Uterus (tissue), 4 donors: Measurements from ENCODE around the gene THBS3. TPM values are rescaled to one million over a fixed set of nuclear protein-coding genes. Genes with fewer than 3 reads are reported as not detected.
"Not testable (repeated sequence)": the region's sequence is repeated elsewhere in the genome, so short reads cannot be mapped to it uniquely, and the experiment has no call there.

Experiments used
- DNase-seq, 2 donors: peaks; one replicate each; pipeline ENCODE4 v3.0.0-alpha.2; 2019 to 2020
- H3K27ac ChIP-seq, 2 donors: fragments of 200-600 bp; sonication (generic); 1 replicate in 1 of 2; 2 replicates in 1 of 2; pipeline ENCODE4 v1.5.1; 2016 to 2018
- H3K27me3 ChIP-seq, 2 donors: fragments of 200-600 bp; sonication (generic); one replicate each; pipeline ENCODE4 v1.5.1; 2018 to 2019; ENCODE audit warnings: control low read depth in 1 of 2
- H3K36me3 ChIP-seq, 2 donors: fragments of 200-600 bp; sonication (generic); one replicate each; pipeline ENCODE4 v1.5.1; 2019; ENCODE audit warnings: control low read depth in 1 of 2
- H3K4me1 ChIP-seq, 2 donors: fragments of 200-600 bp; sonication (generic); one replicate each; pipeline ENCODE4 v1.5.1; 2018 to 2019; ENCODE audit warnings: control low read depth in 1 of 2
- H3K4me3 ChIP-seq, 2 donors: fragments of 200-600 bp; sonication (generic); 1 replicate in 1 of 2; 2 replicates in 1 of 2; pipeline ENCODE4 v1.5.1; 2018 to 2019; ENCODE audit warnings: mild to moderate bottlenecking in 1 of 2
- H3K9me3 ChIP-seq, 2 donors: fragments of 200-600 bp; sonication (generic); one replicate each; pipeline ENCODE4 v1.5.1; 2019; ENCODE audit warnings: control low read depth in 1 of 2
- POLR2A ChIP-seq, 2 donors: fragments of 450-650 bp; IDR thresholded peaks; one replicate each; pipeline ENCODE4 v1.6.1; 2016; ENCODE audit warnings: antibody characterized with exemption in 2 of 2, mild to moderate bottlenecking in 1 of 2, moderate library complexity in 1 of 2
- intact Hi-C: fragments of 100-400 bp; cut with DNase I; formaldehyde crosslinking; loops from one replicate; pipeline ENCODE4 v1.15.1; 2023; ENCODE audit warnings: low total_unique reads
- total RNA-seq, 4 donors: library from RNA; depleted of rRNA in 3 of 4; stranded (reverse); fragments of >200 nt in 3 of 4; gene quantifications; one replicate each; pipeline versions ENCODE4 v1.1.0 to v1.2.4, GENCODE V29; 2014 to 2023
- TF ChIP-seq, protein P1 (sequence below), 4 experiments: fragments of 200-600 bp in 2 of 4; fragments of 450-650 bp in 2 of 4; sonication (generic) in 2 of 4; IDR thresholded peaks; one replicate each; pipeline ENCODE4 v1.5.1; 2016 to 2019; ENCODE audit warnings: antibody characterized with exemption in 4 of 4, mild to moderate bottlenecking in 2 of 4, moderate library complexity in 1 of 4
- donor health status: DM: yes; HTN: yes; CAD: no.

THBS3 gene
- total RNA-seq, 4 donors from 2014 or later, result 11.8 to 101 (median 38.3) TPM

DNA sequence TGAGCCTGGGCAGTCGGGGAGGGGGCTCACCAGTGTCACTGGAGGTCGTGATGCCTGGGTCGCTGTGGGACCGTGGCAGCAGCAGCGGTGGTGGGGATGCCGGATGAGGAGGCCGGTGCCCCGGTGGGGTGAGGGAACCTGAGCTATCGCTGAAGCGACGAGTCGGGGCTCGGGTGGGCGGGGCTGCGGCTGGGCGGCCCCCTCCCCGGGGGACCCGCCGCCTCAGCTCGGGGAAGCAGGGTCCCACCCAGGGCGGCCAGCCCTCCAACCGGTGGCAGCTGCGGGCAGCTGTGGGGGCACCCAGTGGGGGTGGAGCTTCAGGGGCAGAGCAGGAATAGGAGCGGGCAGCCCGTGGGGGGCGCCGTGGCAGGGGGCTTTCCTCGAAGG is 42.5 kb upstream of the THBS3 start:
- Histone ChIP-seq H3K27ac (peak overlapping the region; percentile 5 to 26), H3K27me3 (no peaks in the 10 kb centered on the region), H3K36me3 (no peaks in the 10 kb centered on the region), H3K4me1 (peaks cover 0 to 12% of the 10 kb centered on the region in 2 donors), H3K9me3 (no peaks in the 10 kb centered on the region), H3K4me3 (no peak overlapping the region)
- DNase-seq, result no peak
- intact Hi-C loops, result no loop called here
- TF ChIP-seq, protein P1, sequence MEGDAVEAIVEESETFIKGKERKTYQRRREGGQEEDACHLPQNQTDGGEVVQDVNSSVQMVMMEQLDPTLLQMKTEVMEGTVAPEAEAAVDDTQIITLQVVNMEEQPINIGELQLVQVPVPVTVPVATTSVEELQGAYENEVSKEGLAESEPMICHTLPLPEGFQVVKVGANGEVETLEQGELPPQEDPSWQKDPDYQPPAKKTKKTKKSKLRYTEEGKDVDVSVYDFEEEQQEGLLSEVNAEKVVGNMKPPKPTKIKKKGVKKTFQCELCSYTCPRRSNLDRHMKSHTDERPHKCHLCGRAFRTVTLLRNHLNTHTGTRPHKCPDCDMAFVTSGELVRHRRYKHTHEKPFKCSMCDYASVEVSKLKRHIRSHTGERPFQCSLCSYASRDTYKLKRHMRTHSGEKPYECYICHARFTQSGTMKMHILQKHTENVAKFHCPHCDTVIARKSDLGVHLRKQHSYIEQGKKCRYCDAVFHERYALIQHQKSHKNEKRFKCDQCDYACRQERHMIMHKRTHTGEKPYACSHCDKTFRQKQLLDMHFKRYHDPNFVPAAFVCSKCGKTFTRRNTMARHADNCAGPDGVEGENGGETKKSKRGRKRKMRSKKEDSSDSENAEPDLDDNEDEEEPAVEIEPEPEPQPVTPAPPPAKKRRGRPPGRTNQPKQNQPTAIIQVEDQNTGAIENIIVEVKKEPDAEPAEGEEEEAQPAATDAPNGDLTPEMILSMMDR (IDR thresholded peaks at IDR 0.05), result no peak
- no peak for TF ChIP-seq POLR2A (IDR thresholded peaks at IDR 0.05)

DNA sequence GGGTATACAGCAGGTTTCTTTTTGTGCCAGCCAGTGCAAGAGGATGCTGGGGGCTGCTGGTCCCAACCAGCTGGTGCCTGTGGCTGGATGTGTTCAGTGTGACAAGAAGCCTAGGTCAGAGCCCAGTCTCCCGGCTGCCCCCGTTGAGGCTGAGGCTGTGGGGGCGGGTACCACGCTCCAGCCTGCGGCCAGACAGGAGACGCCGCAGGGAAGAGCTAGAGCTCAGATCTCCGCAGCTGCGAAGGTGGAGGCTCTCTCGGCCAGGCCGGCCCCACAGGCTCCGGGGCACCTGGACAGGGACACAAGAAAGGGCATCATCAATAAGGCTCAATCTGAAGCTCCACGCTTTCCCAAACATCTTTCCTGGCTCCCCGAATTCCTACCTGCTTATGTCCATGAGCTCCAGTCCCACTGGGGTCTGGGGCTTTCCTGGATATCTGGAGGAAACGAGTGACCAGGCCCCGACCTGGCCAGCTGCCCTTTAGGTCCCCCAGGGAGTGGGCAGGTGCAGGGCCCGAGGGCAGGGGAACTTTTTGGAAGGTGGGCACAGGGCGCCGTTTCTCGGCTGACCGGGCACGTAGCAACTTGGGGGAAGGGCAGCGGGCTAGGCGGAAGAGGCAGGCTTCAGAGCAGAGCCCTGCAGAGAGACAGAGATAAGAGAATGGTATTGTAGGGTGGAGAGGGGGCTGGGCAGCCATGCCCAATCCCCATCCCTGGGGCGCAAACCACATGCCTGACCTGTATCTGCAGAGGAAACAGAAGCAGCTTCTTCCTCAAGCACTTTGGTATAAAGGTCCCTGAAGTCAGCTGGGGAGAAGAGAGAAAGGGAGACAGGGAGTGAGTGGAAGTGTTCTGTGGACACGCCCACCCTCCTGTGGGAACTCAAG is 40.2 kb upstream of the THBS3 start:
- Histone ChIP-seq H3K4me3 (no peak overlapping the region), H3K36me3 (no peaks in the 10 kb centered on the region), H3K27me3 (peaks cover 0 to 3% of the 10 kb centered on the region in 2 donors), H3K4me1 (peaks cover 0 to 6% of the 10 kb centered on the region in 2 donors), H3K9me3 (no peaks in the 10 kb centered on the region), H3K27ac (no peak overlapping the region)
- intact Hi-C loops, result no loop called here
- no peak for DNase-seq
- TF ChIP-seq POLR2A (IDR thresholded peaks at IDR 0.05), result no peak
- TF ChIP-seq, protein P1 (IDR thresholded peaks at IDR 0.05), result no peak

GRCh38 chr1:155246796-155247195 is 39.1 kb upstream of the THBS3 start:
- H3K9me3 ChIP-seq, H3K27ac ChIP-seq, H3K36me3 ChIP-seq, intact Hi-C loops, DNase-seq, H3K27me3 ChIP-seq, H3K4me1 ChIP-seq, H3K4me3 ChIP-seq: not testable (repeated sequence)

DNA sequence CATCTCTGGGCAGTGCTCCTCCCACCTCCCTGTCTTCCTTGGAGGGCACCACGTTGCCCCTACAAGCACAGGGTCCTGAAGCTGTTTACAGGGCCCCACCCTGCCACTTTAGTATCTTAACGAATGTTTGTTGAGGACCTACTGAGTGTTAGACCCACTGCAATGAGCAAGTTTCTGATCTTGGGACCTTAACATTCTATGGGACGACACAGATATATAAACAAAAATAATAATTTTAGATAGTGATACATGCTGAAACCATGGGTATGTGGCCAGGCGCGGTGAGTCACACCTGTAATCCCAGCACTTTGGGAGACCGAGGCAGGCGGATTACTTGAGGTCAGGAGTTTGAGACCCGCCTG is 37.4 kb upstream of the THBS3 start:
- TF ChIP-seq, protein P1 (IDR thresholded peaks at IDR 0.05), result no peak
- no peak for TF ChIP-seq POLR2A (IDR thresholded peaks at IDR 0.05)
- Histone ChIP-seq H3K27me3 (peaks cover 0 to 3% of the 10 kb centered on the region in 2 donors), H3K36me3 (no peaks in the 10 kb centered on the region), H3K4me1 (peaks cover 0 to 4% of the 10 kb centered on the region in 2 donors), H3K4me3 (peak overlapping the region; percentile 47 to 51), H3K27ac (peak overlapping the region; percentile 93 to 94), H3K9me3 (no peaks in the 10 kb centered on the region)
- DNase-seq, result no peak
- intact Hi-C loops, result no loop called here

GRCh38 chr1:155244368-155245162 is 36.9 kb upstream of the THBS3 start:
- H3K4me3 ChIP-seq, result peak overlapping the region; percentile 47 to 51
- peaks cover 0 to 3% of the 10 kb centered on the region in 2 donors for H3K4me1 ChIP-seq
- DNase-seq, result peak; percentile 97 to 99
- peak; percentile 75 to 85 for TF ChIP-seq POLR2A (IDR thresholded peaks at IDR 0.05)
- TF ChIP-seq, protein P1 (IDR thresholded peaks at IDR 0.05), result peak; percentile 63 to 100 (median 92)
- intact Hi-C loops, result no loop called here
- H3K9me3 ChIP-seq, result no peaks in the 10 kb centered on the region
- no peaks in the 10 kb centered on the region for H3K36me3 ChIP-seq
- H3K27me3 ChIP-seq, result peaks cover 0 to 3% of the 10 kb centered on the region in 2 donors
- H3K27ac ChIP-seq, result peak overlapping the region; percentile 93 to 94
